HL-60 (cell line): ENCODE measurements around the gene GORASP2.

Source experiments
- CTCF ChIP-seq: IDR thresholded peaks from one replicate; pipeline ENCODE4 v1.5.1; 2011; ENCODE audit warnings: low read length, control low read depth, inconsistent platforms; ENCODE audit not compliant: insufficient read depth
- GABPA ChIP-seq: IDR thresholded peaks from 2 replicates; pipeline ENCODE4 v1.6.1; 2012; ENCODE audit warnings: low read depth
- POLR2AphosphoS5 ChIP-seq: IDR thresholded peaks from 2 replicates; pipeline ENCODE4 v1.6.1; 2012; ENCODE audit warnings: low read depth
- REST ChIP-seq: IDR thresholded peaks from 2 replicates; pipeline ENCODE4 v1.6.1; 2012; ENCODE audit warnings: low read depth; ENCODE audit not compliant: insufficient replicate concordance

GRCh38 chr2:171013851-171014250 is 84.8 kb downstream of the GORASP2 start:
- TF ChIP-seq CTCF (no peak), POLR2AphosphoS5 (no peak), REST (no peak), GABPA (no peak)
